ENCODE results near the gene APC2.

The APC2 gene, protein sequence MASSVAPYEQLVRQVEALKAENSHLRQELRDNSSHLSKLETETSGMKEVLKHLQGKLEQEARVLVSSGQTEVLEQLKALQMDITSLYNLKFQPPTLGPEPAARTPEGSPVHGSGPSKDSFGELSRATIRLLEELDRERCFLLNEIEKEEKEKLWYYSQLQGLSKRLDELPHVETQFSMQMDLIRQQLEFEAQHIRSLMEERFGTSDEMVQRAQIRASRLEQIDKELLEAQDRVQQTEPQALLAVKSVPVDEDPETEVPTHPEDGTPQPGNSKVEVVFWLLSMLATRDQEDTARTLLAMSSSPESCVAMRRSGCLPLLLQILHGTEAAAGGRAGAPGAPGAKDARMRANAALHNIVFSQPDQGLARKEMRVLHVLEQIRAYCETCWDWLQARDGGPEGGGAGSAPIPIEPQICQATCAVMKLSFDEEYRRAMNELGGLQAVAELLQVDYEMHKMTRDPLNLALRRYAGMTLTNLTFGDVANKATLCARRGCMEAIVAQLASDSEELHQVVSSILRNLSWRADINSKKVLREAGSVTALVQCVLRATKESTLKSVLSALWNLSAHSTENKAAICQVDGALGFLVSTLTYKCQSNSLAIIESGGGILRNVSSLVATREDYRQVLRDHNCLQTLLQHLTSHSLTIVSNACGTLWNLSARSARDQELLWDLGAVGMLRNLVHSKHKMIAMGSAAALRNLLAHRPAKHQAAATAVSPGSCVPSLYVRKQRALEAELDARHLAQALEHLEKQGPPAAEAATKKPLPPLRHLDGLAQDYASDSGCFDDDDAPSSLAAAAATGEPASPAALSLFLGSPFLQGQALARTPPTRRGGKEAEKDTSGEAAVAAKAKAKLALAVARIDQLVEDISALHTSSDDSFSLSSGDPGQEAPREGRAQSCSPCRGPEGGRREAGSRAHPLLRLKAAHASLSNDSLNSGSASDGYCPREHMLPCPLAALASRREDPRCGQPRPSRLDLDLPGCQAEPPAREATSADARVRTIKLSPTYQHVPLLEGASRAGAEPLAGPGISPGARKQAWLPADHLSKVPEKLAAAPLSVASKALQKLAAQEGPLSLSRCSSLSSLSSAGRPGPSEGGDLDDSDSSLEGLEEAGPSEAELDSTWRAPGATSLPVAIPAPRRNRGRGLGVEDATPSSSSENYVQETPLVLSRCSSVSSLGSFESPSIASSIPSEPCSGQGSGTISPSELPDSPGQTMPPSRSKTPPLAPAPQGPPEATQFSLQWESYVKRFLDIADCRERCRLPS (N-terminal part only)

DNA sequence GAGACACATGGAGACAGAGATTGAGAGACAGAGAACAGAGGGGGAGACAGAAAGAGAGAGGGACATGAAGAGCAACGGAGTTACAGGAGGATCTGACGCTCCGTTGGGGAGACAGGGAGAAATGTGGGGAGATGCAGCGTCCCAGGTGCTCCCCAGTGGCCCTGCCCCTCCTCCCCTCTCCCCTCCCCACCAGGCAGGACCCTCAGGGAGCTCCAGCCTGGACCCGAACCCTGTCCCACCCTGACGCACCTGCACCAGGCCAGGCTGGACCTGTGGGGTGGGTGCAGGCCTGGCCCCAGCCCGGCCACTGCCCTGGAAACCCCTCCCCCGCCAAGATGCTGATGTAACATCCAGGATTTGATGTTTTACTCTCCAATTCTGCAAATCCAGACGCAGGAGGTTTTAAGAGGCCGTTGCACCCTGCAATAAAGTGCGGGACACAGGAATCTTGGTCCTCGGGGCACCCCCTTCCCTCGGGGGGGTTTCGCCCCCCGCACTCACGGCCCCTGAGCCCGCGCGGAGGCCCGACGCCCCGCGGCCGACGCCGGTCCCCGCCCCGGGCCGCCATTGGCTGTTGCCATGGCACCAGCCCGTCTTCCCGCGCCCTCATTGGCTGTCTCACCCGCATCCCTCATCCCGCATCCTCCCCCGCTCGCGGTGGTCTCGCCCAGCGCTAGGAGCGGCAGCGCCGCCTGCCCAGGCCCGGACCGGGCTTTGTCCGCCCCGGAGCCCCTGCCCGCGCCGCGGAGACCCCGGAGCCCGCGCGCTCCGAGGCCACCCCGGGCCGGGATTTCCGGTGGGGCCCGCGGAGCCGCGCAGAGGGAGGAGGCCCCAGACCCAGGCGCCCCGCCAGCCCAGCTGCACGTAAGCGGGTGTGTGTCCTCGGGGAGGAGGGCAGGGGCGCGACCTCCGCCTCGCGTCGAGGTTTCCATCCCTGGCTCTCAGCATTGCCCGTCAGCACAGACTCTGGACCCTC is at the start of gene APC2:
TSS of gene APC2 (plus strand) at position 655 of the 976 bp plus-strand sequence. CDS start 2,881 bp downstream, outside the sequence.
- no peak for DNase-seq (ENCODE audit: low read depth)

DNA sequence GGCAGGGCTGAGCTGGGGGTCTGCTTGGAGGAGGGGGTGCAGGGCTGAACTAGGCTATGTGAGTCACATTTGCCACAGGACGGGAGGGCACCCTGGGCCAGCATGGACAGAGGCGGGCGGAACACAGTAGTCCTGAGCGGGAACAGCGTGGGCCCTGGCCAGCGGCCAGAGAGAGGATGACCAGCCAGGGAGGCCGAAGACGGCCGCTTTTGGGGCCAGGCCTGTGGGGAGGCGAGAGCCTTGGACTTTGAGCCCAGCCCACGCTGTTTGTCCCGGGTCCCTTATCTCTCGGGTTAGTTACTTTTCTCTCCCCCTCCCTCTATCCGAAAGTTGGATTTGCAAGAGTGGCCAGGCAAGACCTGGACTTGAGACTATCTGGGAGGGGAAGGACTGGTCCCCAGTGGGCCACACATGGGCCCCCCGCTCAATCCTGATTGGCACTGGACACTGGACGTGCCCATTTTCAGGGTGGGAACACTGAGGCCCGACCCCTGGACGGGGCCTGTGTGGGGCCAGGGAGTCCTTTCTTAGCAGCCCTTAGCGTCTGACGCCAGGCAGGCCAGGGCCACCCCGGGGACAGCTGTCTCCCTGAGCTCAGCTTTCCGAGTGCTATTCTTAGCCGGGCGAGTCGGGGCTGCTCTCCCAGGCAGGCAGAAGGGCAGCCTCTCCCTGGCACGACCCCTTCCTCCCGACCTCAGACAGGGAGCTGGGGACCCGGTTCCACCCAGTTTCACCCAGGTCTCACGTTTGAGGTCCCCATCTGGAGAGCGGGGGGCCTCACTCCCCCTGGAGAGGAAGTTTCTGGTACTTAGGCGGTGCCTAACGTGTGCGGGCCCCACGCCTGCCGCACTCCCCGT is 49.4 kb upstream of the APC2 start:
- DNase-seq (ENCODE audit: low read depth) = no peak

DNA sequence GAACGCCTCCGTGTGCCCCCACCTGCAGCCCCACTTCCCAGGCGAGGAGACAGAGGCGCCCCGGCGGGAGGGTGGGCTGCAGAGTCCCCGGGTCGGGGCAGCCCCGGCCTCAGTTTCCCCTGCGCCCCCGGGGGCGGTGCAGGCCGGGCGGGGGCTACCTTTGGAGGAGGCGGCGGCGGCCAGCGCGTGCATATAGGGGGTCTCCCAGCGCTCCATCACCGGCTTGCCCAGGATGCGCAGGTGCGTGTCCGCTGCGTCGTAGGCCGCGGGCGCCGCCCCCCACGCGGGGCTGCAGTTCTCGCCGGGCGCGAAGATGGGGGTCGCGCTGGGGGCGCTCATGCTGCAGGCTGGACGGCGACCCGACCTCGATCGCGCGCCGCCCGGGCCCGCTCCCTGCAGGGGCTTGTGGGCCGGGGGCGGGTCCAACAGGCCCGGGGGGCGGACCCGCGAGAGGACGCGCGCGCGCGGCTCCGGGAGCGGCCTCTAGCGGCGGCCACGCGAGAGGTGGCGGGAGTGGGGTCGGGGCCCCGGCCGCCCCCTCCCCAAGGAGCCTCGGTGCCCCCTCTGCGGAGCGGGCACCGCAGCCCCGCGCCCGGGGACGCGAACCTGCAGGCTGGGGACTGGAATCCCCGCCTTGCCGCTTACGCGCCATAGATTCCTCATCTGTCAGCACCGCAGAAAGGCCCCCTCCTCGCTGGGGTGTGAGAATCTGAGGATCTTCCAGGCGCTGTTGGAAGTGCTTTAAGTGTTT is 48.6 kb upstream of the APC2 start, which contains the start of gene GAMT:
TSS of gene GAMT (minus strand) at position 405 of the 751 bp plus-strand sequence. CDS start at position 339, 66 bp downstream.
- DNase-seq (ENCODE audit: low read depth) = no peak

DNA sequence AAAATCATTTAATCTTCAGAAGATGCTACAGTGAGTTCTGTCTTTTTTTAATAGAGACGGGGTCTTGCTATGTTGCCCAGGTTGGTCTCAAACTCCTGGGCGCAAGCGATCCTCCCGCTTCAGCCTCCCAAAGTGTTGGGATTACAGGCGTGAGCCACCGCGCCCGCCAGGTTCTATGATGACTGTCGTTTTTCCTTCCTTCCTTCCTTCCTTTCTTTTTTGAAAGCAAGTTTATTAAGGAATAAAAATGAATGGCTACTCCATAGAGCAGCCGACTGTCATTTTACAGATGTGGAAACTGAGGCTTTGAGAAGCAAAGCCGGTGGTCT is 48.1 kb upstream of the APC2 start:
- DNase-seq (ENCODE audit: low read depth) = no peak

DNA sequence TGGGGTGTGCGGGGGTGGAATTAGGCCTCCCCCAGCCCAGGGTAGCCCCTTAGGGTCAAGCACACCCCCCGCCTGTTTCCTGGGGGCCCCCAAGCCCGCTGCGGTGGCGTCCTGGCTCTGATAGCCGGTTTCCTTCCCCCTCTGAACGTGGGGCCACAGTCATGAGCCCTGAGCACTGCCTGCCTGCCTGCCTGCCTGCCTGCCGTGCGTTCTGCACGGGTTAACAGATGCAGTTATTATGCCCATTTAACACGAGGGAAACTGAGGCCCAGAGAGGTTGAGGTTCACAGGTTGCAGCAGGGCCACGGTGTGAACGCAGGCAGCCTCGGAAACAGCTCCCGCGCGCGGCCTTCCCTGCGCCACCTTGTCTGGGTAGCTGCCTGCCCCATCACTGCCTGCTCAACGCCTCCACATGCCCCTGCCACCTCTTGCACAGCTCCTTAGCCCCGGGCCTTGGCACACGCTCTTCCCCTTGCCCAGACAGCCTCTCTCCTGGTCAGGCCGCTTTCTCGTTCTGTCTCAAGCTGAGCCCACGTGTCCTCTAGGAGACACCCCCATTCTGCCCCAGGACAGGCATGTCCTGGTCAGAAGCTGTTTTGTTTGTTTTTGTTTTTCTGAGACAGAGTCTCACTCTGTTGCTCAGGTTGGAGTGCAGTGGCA is 47.4 kb upstream of the APC2 start:
- DNase-seq (ENCODE audit: low read depth) = no peak

DNA sequence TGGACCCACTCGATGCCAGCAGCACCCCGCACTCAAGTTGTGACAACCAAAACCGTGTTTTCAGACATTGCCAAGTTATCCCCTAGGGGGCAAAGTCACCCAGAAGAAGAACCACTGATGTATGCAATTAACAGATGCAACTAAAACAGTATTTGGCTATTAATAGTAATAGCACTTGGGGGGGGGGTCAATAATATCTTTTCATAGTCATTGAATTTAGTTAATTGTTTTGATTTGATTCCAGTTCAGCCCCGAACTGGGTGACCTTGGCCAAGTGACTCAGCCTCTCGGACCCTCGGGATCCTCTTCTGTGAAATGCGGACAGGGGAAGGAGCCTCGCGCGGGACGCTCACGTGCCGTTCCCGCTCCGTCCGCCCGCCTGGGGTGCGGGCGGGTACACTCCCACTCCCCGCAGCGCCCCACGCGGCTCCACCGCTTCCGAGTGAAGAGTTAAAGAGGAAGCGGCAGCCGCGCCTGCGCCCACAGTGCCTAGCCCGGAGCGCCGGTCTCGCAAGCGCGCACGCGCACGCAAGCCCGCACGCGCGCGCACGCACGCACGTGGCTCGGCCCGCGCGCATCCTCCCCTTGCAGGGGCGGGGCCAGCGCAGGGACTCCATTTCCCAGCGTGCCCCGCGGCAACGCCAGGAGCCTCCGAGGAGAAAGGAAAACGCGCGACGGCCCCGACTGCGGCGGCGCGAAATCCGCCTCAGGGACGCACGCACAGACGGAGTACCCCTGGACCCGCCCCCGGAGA is 43.0 kb upstream of the APC2 start:
- peak; percentile 97 for DNase-seq (ENCODE audit: low read depth)

DNA sequence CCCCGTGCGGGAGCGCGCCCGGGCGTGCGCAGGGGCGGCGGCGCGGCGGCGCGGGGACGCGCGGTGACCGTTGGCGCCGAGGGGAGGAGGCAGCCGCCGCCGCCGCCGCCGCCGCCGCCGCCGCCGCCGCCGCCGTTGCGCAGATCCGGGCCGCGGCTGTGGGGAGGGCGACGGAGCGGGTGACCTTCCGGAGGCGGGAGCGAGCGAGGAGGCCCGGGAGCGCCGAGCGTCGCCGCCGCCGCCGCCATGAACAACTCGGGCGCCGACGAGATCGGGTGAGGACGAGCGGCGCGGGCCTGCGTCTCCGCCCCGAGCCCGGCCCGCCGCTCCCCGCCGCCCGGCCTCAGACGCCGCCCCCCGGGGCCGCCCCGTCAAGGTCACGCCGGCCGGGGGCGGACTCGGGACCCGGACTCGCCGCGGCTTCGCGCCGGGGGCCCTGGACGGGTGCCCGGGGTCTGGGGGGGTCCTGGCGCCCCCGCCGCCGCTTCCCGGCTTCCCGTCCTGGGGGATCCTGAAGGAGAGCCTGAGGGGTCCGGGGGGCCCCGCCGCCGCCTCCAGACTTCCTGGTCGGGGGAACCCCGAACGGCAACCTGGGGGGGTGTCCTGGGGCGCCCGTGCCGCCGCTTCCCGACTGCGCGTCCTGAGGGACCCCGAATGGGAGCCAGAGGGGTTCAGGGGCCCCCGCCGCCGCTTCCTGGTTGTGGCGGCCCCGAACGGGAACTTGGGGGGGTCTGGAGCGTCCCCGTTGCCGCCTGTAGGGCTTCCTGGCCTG is 42.2 kb upstream of the APC2 start, which contains the start of gene DAZAP1:
TSS of gene DAZAP1 (plus strand) at position 59 of the 772 bp plus-strand sequence. CDS start at position 247, 188 bp downstream.
- DNase-seq (ENCODE audit: low read depth) = no peak

DNA sequence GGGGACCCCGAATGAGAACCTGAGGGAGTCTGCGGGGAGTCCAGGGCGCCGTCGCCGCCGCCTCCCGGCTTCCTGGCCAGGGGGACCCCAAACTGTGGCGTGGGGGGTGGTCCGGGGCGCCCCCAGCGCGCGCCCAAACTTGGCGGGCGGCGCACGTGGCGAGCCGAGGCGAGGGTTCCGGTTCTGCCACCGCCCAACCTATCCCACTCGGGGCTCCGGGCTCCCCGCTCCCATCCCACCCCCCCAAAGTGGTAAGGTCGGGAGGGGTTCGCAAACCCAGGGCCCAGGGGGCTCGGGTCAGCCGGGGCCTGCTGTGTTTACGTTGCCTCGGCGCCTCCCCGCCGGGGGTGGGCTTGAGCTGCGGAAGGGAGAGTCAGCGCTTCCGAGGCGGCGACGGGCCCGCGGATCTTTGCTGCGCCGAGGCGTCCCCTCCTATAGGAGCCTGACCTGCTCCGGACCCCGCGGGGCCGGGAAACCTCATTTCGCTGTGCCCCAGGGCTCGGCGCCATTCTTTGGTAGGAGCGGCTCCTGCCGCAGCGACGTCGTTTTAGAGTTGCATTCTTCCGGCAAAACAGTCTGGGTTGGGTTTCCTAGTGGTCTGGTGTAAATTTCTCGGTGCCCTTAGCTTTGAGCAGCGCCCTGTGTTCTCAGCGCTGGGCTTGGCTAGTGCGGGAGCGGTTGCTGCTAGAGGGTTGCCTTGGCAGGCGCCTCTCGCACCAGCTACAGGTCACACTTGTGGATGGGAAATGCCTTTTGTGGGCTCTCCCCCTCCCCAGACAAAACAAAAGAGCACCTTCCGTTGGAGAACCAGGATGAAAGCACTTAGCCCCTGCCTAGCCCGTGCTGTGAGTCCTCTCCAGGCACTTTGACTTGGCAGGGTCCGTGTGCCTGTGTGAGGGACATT is 41.4 kb upstream of the APC2 start:
- no peak for DNase-seq (ENCODE audit: low read depth)

DNA sequence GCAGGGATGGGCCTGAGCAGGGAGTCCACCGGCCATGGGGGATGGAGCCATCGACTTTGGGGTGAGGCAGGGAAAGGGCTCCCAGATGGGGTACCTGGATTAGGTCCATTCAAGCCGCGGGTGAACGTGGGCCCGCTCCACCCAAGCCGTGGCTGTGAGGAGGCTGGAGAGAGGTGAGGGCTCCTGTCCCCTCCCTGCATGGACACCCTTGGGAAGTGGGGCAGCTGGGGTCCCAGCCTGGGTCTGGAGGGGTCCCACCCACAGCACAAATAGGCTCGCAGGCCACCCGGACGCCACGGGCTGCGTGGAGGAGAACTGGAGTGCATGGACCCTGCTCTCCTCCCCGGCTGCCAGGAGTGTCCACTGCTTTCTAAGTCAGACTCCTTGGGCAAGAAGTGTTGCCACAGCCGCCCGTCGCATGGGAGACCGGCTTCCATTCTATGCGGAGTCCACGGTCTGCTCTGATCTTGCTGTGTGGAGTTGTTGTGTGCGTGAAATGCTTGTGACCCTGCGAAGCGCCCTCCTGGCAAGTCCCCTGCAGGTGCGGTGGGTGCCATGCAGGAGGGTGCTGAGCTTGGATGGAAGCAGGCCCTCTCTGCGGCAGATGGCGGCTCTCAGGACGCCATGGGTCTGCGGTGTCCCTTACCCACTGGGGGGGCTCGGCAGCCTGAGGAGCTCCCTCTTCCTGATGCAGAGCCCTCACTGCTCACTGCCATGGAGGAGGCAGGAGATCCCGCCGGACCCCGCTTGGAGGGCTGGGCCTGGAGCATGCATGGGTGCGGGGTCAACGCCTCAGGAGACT is 40.5 kb upstream of the APC2 start:
- DNase-seq (ENCODE audit: low read depth) = no peak

DNA sequence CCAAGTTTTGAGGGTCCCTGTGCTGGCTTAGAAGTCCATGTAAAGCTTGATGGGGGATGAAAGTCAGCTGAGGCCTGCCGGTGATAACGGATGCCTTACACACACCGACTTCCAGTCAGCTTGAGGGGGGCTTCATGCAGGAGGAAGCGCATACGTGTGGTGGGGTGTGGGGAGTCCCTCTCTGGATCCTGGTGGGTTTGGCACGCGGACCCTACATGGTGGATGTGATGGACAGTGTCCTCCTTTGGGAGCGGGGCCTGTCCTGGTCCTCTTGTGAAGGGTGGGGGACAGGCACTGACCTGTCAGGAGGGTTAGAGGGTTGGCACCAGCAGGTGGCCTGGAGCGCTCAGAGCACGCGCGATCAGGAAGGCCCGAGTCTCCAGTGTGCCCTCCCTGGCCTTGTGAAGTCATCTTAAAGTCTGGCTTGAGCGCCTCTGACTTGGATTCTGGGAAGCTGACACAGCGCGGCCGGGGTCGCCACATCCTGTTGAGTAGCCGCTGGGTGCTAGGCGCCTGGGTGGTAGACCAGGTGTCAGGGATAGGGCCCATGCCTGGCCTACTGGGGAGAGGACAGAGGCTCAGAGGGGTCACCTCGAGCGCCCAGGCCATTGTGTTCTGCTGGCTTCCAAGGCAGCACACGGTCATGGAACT is 39.7 kb upstream of the APC2 start:
- no peak for DNase-seq (ENCODE audit: low read depth)

DNA sequence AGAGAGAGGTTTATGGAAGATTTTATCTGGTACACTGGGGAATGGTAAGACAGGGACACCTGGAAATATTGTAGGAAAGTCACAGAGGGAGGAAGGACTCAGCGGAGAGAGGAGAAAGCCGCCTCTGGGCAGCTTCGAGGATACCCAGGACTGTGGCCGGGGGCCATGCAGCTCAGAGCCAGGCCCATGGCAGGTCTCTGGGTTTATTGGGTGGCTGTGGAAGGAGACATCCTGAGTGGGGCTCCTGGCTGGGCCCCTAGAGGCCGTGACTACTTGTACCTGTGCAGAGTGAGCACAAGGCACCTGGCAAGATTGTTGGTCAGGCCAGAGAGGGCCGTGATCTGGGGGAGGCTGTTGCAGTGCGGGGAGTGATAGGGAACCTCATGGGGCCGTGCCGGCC is 39.1 kb upstream of the APC2 start:
- no peak for DNase-seq (ENCODE audit: low read depth)

DNA sequence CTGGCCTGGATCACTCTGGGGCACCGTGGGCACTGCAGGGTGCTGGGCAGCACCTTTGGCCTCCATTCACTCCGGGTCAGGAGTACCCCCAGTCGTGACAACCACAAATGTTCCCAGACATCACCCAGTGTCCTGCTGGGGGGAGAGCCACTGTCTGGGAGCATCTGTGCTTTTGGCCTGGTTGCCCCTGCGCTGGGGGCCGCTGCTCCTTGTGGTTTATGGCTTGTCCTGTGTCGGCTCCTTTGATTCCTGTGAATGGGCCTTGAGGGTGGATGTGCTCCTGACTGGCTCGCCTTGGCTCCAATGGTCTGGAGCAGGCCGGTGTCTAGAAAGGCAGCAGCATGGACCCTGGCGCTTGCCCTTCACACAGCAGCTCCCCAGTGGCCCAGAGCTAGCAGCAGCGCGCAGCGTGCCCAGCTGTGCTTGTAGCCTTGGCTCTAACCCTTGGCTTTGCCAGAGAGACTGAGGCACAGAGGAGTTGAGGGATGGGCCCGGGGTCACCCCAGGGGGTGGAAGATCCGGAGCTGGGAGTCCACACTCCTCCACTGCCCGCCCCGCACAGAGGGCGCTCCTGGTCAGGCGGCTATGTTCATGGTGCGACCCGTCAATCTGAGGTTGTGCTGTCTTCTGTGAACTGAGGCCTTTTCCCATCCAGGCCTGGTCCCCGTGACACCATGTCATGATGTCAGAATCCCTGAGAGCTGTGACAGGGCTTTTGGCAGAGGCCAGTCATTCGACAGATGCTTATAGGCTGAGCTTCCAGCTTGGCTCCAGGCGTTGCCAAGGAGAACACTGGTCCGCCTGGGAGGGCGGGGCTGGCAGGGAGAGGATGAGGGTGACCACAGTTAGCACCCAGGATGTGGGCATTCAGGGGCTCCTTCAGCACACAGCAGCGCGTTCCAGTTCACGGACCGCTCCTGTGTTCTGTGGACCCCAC is 38.4 kb upstream of the APC2 start:
- DNase-seq (ENCODE audit: low read depth) = no peak

DNA sequence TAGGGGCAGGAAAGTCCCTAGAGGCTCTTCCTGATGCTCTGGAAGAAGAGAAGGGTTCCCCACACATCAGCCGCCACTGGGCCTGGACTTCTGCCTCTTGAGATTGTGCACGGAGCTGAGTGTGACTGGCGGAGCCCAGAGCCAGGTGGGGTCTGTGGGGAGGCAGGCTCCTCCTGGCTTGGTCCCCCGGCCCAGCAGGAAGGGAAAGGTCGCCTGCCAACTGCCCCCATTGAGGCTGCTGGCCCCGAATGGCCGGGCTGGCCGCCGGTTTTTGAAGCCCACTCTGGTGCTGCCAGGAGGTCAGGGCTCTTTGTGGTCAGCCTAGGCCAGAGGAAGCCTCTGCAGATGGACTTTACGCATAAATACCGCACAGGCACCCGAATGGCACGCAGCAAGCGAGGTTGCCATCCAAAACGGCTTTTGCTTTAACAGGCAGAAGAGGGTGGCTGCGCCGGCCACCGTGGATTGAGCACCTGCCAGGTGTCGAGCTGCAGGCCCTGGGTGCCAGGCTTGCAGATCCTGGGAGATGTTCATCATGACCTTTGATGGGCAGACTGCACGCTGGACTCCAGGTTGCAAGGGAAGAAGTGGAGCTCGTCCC is 37.5 kb upstream of the APC2 start:
- no peak for DNase-seq (ENCODE audit: low read depth)

Measured in CMK (cell line).